ENCODE results near the gene PPM1M.

PPM1M gene

GRCh38 chr3:52216585-52217408 lies 28.8 kb upstream of the PPM1M start:
- DNase-seq, result peak; percentile 27

GRCh38 chr3:52217409-52217805 lies 28.2 kb upstream of the PPM1M start:
- DNase-seq, result no peak

GRCh38 chr3:52218026-52218425 lies 27.5 kb upstream of the PPM1M start:
- no peak for DNase-seq

GRCh38 chr3:52218454-52218853 lies 27.1 kb upstream of the PPM1M start:
- DNase-seq, result no peak

- DNase-seq, result no peak
These were observed 26.5 kb upstream of the PPM1M start for GRCh38 chr3:52218937-52219650.

GRCh38 chr3:52220380-52221026 lies 25.1 kb upstream of the PPM1M start:
- DNase-seq, result peak; percentile 92

GRCh38 chr3:52221141-52221562 lies 24.4 kb upstream of the PPM1M start:
- DNase-seq, result no peak

GRCh38 chr3:52221563-52222318 lies 23.8 kb upstream of the PPM1M start:
- DNase-seq, result no peak

GRCh38 chr3:52222319-52223221 lies 23.0 kb upstream of the PPM1M start:
- DNase-seq, result no peak

GRCh38 chr3:52223449-52224408 lies 21.8 kb upstream of the PPM1M start:
- no peak for DNase-seq

- DNase-seq, result no peak
These were observed 19.9 kb upstream of the PPM1M start, which contains the start of gene TLR9 for GRCh38 chr3:52225452-52226228. Gene TLR9 (minus strand): TSS chr3:52225645. CDS start chr3:52225529, 116 bp downstream.

- DNase-seq, result no peak
These were observed 19.2 kb upstream of the PPM1M start for GRCh38 chr3:52226229-52226817.

GRCh38 chr3:52227117-52227516 lies 18.4 kb upstream of the PPM1M start:
- no peak for DNase-seq

- DNase-seq, result no peak
These were observed 17.8 kb upstream of the PPM1M start for GRCh38 chr3:52227766-52228165.

- DNase-seq, result peak; percentile 28
These were observed 17.3 kb upstream of the PPM1M start for GRCh38 chr3:52228266-52228665.

GRCh38 chr3:52228751-52229291 lies 16.7 kb upstream of the PPM1M start:
- no peak for DNase-seq

- DNase-seq, result no peak
These were observed 15.9 kb upstream of the PPM1M start for GRCh38 chr3:52229656-52230055.

- no peak for DNase-seq
These were observed 15.1 kb upstream of the PPM1M start for GRCh38 chr3:52230461-52230860.

Measured in right forelimb (tissue), 1 donor.